Measurements from ENCODE around the gene ICA1. TPM values are rescaled to one million over a fixed set of nuclear protein-coding genes. Genes with fewer than 3 reads are reported as not detected.
"Not testable (repeated sequence)": the region's sequence is repeated elsewhere in the genome, so short reads cannot be mapped to it uniquely, and the experiment has no call there.

The ICA1 gene
- total RNA-seq, 1 experiment from 2014 or later, result 66.4 TPM

DNA sequence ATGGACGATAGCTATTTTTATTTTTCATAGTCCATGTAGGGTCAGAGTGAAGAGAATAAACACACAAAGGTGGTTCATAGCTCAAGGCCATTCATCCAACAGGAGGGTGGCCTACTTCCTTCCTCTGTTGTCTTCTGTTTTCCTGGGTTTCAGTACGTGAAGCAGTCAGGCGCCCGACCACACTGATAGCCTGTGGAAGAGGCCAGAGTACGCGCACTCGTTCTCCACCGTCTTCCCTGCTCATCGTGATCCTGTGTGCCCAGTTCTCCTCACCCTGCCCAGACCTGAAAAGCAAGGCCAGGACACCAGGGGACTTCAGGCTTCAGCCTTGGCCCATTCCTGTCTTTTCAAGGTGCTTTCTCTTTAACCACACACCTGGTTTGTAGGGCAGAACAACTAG is 158.7 kb downstream of the ICA1 start:
- no peaks in the 10 kb centered on the region for H3K36me3 Mint-ChIP-seq (ENCODE audit: insufficient read depth, unreplicated experiment)
- no peaks in the 10 kb centered on the region for H3K4me1 Mint-ChIP-seq (ENCODE audit: low read depth, unreplicated experiment)
- H3K27me3 Mint-ChIP-seq (ENCODE audit: unreplicated experiment), result peaks cover 15% of the 10 kb centered on the region
- no TSS peak for BruUV-seq (replicated peaks)
- TF ChIP-seq, protein P1, sequence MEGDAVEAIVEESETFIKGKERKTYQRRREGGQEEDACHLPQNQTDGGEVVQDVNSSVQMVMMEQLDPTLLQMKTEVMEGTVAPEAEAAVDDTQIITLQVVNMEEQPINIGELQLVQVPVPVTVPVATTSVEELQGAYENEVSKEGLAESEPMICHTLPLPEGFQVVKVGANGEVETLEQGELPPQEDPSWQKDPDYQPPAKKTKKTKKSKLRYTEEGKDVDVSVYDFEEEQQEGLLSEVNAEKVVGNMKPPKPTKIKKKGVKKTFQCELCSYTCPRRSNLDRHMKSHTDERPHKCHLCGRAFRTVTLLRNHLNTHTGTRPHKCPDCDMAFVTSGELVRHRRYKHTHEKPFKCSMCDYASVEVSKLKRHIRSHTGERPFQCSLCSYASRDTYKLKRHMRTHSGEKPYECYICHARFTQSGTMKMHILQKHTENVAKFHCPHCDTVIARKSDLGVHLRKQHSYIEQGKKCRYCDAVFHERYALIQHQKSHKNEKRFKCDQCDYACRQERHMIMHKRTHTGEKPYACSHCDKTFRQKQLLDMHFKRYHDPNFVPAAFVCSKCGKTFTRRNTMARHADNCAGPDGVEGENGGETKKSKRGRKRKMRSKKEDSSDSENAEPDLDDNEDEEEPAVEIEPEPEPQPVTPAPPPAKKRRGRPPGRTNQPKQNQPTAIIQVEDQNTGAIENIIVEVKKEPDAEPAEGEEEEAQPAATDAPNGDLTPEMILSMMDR (IDR thresholded peaks at IDR 0.05; ENCODE audit: unreplicated experiment), result no peak
- CTCF ChIA-PET, result no interaction called here
- no peak overlapping the region for H3K27ac Mint-ChIP-seq (ENCODE audit: unreplicated experiment)
- H3K4me3 Mint-ChIP-seq (ENCODE audit: low read depth, unreplicated experiment), result no peak overlapping the region
- intact Hi-C loops (cut with micrococcal nuclease; ENCODE audit: unreplicated experiment), result no loop called here
- peaks cover under 1% of the 10 kb centered on the region for H3K9me3 Mint-ChIP-seq (ENCODE audit: low read depth, unreplicated experiment)
- no peak for DNase-seq

DNA sequence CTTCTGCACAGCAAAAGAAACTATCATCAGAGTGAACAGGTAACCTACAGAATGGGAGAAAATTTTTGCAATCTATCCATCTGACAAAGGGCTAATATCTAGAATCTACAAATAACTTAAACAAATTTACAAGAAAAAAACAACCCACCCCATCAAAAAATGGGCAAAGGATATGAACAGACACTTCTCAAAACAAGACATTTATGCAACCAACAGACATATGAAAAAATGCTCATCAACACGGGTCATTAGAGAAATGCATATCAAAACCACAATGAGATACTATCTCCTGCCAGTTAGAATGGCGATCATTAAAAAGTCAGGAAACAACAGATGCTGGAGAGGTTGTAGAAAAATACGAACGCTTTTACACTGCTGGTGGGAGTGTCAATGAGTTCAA is 160.7 kb downstream of the ICA1 start:
- not testable (repeated sequence) for H3K4me3 Mint-ChIP-seq (ENCODE audit: low read depth, unreplicated experiment)
- peaks cover 30% of the 10 kb centered on the region for H3K27me3 Mint-ChIP-seq (ENCODE audit: unreplicated experiment)

DNA sequence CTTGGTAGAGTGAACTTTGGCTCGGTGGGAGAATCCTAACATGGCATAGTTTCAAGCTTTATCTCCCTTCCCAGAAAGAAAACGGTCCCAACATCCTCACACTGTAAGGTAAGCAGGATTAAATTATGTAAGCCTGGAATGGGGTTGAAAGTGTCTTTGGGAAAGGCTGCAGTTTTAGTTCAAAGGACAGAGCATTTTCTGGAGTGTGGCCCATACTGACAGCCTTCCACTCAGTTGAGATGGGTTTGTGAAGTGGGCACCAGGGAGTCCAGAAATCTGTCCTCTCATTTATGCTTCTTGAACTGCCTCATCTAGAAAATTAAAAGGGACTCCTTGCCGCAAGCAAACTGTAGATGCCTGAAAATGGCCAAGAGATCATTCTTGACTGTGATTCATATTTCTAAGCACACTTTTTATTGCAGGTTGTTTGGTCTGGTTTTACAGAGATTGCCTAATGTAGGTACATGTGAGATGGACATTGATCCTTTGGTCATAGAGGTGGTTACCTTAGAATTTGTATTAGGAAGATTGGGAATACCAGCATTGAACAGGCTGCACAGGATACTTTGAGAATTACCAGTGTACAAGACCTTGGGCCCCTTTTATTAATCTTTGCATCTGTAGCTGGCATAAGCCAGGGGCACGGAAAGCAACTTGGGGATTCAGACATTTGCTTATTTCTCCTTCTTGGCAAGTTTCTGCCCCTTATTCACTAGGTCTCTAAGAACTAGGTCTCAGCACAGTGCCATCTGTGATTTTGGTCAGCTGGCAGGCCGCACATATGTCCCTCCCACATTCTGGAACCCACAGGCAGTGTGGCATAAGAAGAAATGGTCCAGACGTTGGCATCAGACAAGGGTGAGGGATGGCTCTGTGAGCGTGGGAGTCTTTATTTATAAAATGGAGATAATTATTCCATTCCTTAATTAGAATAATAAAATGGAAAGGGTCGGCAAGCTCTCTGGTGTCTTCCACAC is 167.5 kb downstream of the ICA1 start:
- Mint-ChIP-seq H3K36me3 (ENCODE audit: insufficient read depth, unreplicated experiment) (no peaks in the 10 kb centered on the region), H3K4me3 (ENCODE audit: low read depth, unreplicated experiment) (no peak overlapping the region), H3K4me1 (ENCODE audit: low read depth, unreplicated experiment) (no peaks in the 10 kb centered on the region), H3K27ac (ENCODE audit: unreplicated experiment) (no peak overlapping the region), H3K27me3 (ENCODE audit: unreplicated experiment) (peaks cover 27% of the 10 kb centered on the region), H3K9me3 (ENCODE audit: low read depth, unreplicated experiment) (peaks cover 5% of the 10 kb centered on the region)
- TF ChIP-seq, protein P1 (IDR thresholded peaks at IDR 0.05; ENCODE audit: unreplicated experiment), result no peak
- DNase-seq, result no peak
- BruUV-seq (replicated peaks), result no TSS peak
- intact Hi-C loops (cut with micrococcal nuclease; ENCODE audit: unreplicated experiment), result no loop called here
- CTCF ChIA-PET, result no interaction called here

More for the DNA sequence above, 160.7 kb downstream of the ICA1 start:
- intact Hi-C loops (cut with micrococcal nuclease; ENCODE audit: unreplicated experiment); H3K27ac Mint-ChIP-seq (ENCODE audit: unreplicated experiment); BruUV-seq (replicated peaks); CTCF ChIA-PET; DNase-seq; H3K9me3 Mint-ChIP-seq (ENCODE audit: low read depth, unreplicated experiment); H3K4me1 Mint-ChIP-seq (ENCODE audit: low read depth, unreplicated experiment); H3K36me3 Mint-ChIP-seq (ENCODE audit: insufficient read depth, unreplicated experiment): not testable (repeated sequence)

DNA sequence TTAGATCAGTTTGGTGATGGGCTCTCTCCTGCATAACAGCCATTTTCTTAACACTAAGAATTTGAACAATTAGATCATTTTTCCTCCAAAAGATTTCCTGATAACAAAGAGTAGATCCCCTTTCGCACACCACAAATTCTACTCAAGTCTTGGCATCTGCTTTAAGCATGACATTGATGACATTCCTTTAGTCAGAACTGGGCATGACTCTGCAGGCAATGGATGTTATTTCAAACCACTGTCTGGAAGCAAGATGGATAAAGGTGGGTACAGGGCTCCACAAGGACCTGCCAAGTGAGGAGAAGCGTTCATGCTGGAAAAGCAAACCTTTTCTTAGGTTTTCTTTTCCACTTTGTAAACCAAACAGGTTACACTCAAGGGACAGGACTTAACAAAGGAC is 169.8 kb downstream of the ICA1 start:
- Mint-ChIP-seq H3K27me3 (ENCODE audit: unreplicated experiment) (peaks cover 5% of the 10 kb centered on the region), H3K4me3 (ENCODE audit: low read depth, unreplicated experiment) (no peak overlapping the region), H3K27ac (ENCODE audit: unreplicated experiment) (no peak overlapping the region), H3K4me1 (ENCODE audit: low read depth, unreplicated experiment) (no peaks in the 10 kb centered on the region), H3K9me3 (ENCODE audit: low read depth, unreplicated experiment) (peaks cover under 1% of the 10 kb centered on the region), H3K36me3 (ENCODE audit: insufficient read depth, unreplicated experiment) (no peaks in the 10 kb centered on the region)
- intact Hi-C loops (cut with micrococcal nuclease; ENCODE audit: unreplicated experiment), result no loop called here
- no peak for DNase-seq
- TF ChIP-seq, protein P1 (IDR thresholded peaks at IDR 0.05; ENCODE audit: unreplicated experiment), result no peak
- CTCF ChIA-PET, result no interaction called here
- no TSS peak for BruUV-seq (replicated peaks)
